NCI-H526 (cell line): ENCODE data around the gene SLC9A3.

Experiments
- DNase-seq, 2 experiments: peaks; one replicate each; lab custom pipeline; 2025; lab: John Stamatoyannopoulos, UW

SLC9A3 gene

GRCh38 chr5:538801-539468, 14.7 kb upstream of the SLC9A3 start:
- DNase-seq: no peak

DNA sequence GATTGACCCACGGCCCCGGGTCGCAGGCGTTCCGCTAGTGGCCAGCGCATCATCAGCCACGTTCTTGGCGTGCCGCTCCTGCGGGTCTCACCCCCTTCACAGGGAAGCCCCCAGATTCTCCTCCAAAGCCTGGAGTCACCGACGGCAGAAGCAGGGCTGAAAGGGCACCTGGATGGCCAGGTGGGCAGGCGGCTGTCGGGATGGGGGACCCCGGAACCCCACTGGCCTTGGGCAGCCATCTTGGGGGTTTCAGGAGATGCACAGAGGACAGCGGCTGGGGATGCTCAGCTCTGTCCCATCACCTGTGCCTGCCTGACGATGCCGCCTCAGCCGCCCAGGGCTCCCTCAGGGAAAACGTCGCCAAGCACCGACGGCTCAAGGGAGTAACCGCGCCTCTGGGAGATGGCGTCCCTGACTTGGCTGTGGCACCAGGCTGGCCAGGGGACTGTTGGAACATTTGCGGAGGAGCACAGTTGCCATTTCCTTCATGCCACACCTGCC, 14.1 kb upstream of the SLC9A3 start:
- no peak for DNase-seq

DNA sequence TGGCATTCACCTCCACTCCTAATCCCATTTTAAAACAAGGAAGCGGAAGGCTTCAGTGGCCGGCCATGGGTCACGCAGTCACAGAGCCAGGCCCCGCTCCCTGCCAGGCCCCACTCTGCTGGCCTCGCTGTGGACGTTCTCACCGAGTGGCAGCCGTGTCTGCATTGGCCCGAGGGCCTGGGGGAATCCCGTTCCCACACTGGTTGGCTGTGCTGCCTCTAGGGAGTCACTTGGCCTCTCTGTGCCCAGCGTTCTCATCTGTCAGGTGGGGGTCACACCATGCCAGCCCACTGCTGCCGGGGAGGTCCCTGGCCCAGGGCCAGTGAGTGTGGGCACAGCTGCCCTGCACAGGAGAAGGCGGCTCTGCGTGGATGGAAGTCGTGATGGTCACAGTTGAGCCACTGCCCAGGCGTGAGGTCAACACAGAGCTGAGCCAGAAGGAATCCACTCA, 13.4 kb upstream of the SLC9A3 start:
- DNase-seq: no peak

DNA sequence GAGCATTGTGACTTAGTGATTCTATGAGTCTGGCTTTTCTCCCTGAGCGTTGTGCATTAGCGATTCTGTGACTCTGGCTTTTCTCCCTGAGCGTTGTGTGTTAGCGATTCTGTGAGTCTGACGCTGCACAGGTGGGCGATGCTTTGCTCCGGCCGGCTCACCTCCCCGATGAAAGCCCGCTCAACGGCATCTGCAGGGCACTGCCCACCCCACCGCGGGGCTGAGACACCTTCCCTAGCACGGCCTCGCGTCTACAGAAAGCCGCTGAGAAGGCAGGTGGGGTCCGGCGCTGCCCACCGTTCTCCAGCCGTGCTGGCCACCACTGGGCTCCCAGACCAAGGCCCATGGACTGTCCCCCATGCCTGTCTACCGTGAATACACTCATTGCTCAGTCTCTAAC, 12.8 kb upstream of the SLC9A3 start:
- no peak for DNase-seq

GRCh38 chr5:535846-536698, 11.8 kb upstream of the SLC9A3 start:
- peak; percentile 53 to 81 for DNase-seq

DNA sequence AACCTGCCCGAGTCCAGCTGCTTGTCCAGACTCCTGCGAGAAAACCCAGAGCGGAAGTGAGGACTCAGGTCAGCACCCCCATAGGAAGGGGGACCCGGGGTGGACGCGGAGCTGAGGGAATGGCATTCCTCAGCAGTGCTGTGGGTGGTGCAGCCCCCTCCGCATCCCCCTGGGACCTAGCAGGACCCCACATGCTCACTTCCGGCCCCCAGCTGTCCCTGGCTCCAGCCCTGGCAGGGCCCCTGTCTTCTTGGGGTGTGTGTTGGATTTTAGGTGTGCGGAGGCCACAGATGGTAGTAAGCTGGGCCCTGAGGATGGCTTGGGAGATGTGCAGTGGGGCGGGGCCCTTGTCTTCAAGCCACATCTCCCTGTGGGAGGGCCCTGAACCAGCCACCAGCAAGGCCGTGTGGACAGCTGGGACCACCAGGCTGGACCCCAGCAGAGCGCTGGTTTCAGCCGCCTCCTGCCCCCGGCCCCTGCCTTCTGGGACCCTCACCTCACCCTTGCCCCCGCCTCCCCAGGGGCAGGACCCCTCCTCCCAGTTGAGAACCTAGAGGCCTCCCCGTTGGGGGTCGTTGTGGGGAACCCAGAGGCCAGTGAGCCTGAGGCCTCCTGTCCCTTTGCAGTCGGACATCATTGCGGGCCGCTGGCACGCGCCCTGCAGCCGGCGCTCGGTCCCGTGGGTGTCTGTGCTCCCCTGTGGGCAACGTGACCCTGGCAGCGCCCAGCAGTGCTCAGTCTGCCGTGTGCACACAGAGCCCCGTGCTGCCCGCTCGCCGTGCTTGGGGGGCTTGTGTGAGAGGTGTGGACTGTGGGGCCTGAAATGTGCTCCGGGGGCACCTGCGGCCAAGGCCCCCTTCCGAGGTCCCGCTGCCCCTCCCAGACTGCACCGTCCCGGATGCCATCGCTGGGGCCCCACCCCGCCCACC, 10.8 kb upstream of the SLC9A3 start:
- peak in 1 of 2 experiments; percentile 30 for DNase-seq

GRCh38 chr5:533955-534742, 9.9 kb upstream of the SLC9A3 start:
- peak; percentile 40 to 83 for DNase-seq

DNA sequence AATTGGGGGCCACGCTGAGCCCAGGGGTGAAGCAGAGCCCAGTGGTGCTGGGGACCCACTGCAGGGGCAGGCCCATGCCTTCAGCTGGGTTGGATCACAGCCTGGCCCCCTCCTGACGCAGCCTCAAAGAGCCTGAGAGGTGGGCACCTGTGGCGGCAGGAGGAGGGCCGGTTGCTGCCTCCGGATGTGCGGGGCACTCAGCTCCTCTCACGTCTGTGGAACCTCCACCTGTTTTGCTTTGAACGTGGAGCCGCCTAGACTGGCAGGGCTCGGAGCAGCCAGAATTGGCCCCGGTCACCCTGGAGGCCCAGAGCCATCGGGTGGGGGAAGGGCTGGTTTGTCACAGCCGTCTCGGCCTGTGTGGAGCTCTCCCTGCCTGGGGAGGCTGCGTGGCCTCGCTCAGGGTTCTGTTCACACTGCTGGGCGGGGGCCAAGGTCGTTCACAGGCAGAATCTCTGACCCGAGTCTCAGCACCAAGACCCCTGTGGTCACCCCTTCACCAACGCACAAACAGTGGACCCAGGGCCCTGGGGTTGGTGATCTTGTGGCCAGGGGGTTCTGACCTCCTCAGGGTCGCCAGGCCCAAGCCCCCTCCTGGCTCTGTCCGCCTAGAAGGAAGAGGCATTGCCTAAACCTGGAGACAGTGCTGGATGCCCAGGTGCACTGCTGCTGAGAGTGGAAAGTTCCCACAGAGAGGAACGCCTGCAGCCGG, 9.2 kb upstream of the SLC9A3 start:
- DNase-seq: no peak

DNA sequence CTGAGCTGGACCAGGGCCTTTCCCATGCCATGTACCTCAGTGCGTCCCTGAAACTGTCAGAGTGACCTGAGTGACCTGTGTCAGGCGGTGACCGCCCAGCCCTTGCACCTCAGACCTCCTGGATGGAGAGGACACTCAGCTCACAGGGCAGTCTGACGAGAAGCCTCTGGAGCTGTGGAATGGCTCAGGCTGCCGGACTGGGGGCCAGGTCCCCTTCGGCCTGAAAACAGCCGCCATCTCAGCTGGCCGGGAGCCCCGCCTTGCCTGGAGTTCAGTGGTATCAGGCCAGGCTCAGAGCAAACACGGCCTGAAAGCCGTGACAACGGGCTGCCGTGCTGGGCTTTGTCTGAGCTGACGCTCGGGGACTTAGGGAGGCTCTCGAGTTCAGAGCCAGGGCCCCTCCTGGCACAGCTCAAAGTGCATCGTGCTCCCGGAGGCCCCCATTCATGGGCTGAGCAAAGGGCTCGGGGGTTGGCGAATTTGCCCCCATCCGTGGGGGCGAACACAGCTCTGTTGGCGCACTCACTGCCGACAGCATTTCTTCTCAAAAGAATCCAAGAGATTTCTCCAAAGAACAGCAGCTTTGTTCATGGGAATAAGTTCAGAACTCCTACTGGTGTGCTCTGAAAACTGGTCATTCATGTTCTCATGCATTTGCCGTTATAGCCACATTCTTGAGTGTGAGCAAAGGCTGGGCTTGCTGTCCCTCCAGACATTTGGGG, 8.4 kb upstream of the SLC9A3 start:
- no peak for DNase-seq

GRCh38 chr5:531749-532315, 7.6 kb upstream of the SLC9A3 start:
- DNase-seq: no peak

DNA sequence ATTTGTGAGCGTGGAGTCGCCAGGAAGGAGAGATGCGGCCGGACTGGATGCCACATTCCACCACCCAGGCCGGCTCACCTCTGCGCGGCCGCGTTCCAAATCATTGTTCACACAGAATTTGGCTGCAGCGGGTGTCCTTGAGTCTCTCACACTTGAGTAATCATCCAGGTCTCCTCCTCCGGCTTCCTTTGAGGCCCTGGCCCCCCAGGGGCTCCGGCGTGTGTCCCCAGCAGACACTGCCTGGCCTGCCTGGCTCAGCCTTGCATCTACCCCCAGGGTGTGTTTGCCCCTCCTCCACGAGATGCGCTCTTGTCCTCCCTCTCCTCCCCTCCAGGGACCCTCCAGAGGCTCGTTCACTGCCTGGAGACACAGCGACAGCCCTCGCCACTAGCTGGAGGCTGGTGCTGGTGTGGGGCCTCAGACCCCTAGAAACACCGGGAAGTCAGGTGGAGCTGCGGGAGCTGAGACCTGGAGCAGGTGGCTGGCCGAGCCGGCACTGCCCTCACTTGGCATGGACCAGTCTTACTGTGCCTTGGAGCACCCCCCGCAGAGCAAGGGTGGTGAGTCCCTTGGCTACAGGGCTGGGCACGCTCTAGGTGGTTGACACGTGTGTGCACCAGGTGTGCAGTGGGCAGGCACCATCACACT, 7.0 kb upstream of the SLC9A3 start:
- DNase-seq: peak in 1 of 2 experiments; percentile 28

DNA sequence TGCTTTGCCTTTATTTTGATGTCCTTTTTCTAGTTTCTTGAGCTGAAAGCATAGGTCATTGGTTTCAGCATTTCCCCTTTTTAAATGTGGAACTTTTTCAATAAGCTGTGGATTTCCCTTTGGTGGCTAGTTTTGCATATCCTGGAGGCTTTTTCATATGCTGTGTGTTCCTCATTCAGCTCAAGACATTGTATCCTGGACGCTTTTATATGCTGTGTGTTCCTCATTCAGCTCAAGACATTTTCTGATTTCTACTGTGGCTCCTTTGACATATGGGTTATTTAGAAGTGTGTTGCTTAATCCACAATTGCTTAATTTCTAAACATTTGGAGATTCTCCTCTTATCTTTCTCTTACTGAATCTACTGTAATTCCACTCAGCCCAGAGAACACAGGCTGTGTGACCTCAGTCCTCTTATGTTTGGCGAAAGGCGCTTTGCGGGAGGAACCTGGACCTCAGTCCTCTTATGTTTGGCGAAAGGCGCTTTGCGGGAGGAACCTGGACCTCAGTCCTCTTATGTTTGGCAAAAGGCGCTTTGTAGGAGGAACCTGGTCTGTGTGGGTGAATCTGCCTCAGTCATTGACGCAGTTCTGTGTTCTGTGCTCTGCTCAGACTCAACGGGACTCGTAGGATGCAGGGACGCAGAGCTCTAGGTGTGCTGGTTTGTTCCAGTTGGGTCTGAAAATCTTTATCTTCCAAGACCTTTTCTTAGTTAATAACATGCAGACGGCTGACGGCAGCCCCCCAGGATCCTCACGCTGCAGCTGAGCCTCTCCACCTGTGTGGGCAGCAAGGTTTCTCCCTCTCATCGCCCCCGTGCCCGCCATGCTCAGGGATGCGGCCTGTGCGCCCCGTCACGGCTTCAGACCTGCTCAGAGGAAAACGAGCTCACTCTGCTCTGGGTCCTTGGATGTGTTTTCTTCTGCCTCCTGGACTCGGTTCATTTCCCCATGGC, 6.0 kb upstream of the SLC9A3 start:
- no peak for DNase-seq

- peak in 1 of 2 experiments; percentile 55 for DNase-seq
Observed at GRCh38 chr5:528629-529511, 4.6 kb upstream of the SLC9A3 start.

GRCh38 chr5:527646-528628, 3.7 kb upstream of the SLC9A3 start:
- DNase-seq: no peak

DNA sequence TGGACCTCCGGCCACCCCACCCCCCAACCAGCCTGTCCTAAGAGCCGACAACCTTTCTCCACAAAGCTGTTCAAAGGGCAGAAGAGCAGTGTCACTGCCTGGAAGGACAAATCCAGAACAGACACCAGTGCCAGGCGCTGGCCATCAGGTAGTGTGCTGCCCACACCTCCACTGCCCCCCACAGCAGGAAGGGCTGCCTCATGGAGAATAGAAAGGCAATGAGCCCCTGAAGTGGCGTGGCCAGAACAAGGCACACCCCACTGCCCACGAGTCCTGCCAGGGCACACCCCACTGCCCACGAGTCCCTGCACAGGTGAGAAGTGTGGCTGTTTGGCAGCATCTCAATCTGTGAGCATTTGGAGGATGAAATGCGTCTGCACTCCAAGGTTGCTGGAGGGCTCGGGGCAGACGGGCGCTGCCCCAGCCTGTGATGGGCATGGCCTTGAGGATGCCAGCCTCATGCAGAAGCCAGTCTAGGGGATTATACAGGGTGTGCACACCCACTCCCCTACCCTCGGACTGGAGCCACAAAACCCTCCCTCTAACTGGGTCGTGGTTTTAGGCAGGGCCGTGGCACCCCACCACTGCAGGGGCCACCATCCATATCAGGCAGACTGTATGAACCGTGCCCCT, 2.3 kb upstream of the SLC9A3 start:
- no peak for DNase-seq
